Islet precursor cell (in vitro differentiated cells): ENCODE measurements around the gene TPRG1L.

Source experiments
- DNase-seq: peaks from one replicate; pipeline ENCODE4 v3.0.0-alpha.2; 2018

Gene TPRG1L

GRCh38 chr1:3668585-3669300, 43.9 kb downstream of the TPRG1L start:
- peak; percentile 82 for DNase-seq

GRCh38 chr1:3669421-3669821, 44.6 kb downstream of the TPRG1L start:
- DNase-seq = no peak

GRCh38 chr1:3669971-3670431, 45.2 kb downstream of the TPRG1L start:
- no peak for DNase-seq

GRCh38 chr1:3670823-3671265, 46.0 kb downstream of the TPRG1L start:
- no peak for DNase-seq

- no peak for DNase-seq
Observed at GRCh38 chr1:3671371-3672180, 46.8 kb downstream of the TPRG1L start.

GRCh38 chr1:3672231-3672970, 47.6 kb downstream of the TPRG1L start:
- DNase-seq = no peak

GRCh38 chr1:3672971-3673361, 48.2 kb downstream of the TPRG1L start:
- DNase-seq = no peak

- DNase-seq = no peak
Observed at GRCh38 chr1:3673381-3674099, 48.7 kb downstream of the TPRG1L start.

GRCh38 chr1:3674100-3675094, 49.6 kb downstream of the TPRG1L start:
- DNase-seq = peak; percentile 81

- no peak for DNase-seq
Observed at GRCh38 chr1:3675436-3675835, 50.6 kb downstream of the TPRG1L start.

GRCh38 chr1:3676581-3677470, 52.0 kb downstream of the TPRG1L start:
- no peak for DNase-seq

GRCh38 chr1:3677484-3677883, 52.7 kb downstream of the TPRG1L start:
- DNase-seq = no peak

- peak; percentile 74 for DNase-seq
Observed at GRCh38 chr1:3678361-3679097, 53.7 kb downstream of the TPRG1L start.

- DNase-seq = no peak
Observed at GRCh38 chr1:3679098-3679555, 54.3 kb downstream of the TPRG1L start.
